GM12873 (cell line): Measurements from ENCODE around the gene KRTAP10-1.

Source experiments
- TF ChIP-seq, protein P1 (sequence below): IDR thresholded peaks from 2 replicates; pipeline ENCODE4 v1.5.1; 2012; ENCODE audit warnings: low read depth, mild to moderate bottlenecking, moderate library complexity, low read length, control low read depth; ENCODE audit not compliant: insufficient read depth; ENCODE audit errors: missing control alignments

The KRTAP10-1 gene

GRCh38 chr21:44502171-44502958 is 37.6 kb downstream of the KRTAP10-1 start:
- TF ChIP-seq, protein P1, sequence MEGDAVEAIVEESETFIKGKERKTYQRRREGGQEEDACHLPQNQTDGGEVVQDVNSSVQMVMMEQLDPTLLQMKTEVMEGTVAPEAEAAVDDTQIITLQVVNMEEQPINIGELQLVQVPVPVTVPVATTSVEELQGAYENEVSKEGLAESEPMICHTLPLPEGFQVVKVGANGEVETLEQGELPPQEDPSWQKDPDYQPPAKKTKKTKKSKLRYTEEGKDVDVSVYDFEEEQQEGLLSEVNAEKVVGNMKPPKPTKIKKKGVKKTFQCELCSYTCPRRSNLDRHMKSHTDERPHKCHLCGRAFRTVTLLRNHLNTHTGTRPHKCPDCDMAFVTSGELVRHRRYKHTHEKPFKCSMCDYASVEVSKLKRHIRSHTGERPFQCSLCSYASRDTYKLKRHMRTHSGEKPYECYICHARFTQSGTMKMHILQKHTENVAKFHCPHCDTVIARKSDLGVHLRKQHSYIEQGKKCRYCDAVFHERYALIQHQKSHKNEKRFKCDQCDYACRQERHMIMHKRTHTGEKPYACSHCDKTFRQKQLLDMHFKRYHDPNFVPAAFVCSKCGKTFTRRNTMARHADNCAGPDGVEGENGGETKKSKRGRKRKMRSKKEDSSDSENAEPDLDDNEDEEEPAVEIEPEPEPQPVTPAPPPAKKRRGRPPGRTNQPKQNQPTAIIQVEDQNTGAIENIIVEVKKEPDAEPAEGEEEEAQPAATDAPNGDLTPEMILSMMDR = no peak

GRCh38 chr21:44500111-44500510 is 39.9 kb downstream of the KRTAP10-1 start:
- TF ChIP-seq, protein P1 = no peak

GRCh38 chr21:44499631-44500030 is 40.4 kb downstream of the KRTAP10-1 start:
- TF ChIP-seq, protein P1 = no peak

DNA sequence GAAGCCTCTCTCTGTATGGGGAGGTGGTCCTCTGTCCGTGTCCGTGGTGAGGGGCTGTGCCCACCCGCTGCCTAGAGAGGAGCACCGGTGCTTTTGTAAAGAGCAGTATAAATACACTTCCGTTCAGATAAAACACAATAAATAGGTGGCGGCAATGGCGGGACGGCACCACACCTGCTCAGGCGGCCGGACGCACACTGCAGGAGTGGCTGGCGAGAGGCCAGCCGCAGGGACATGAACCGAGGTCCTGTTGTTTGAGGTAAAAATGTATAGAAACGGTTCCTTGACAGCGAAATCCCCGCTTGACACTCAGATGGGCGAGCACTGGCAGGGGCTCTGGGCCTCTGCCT is 40.8 kb downstream of the KRTAP10-1 start:
- TF ChIP-seq, protein P1 = no peak

DNA sequence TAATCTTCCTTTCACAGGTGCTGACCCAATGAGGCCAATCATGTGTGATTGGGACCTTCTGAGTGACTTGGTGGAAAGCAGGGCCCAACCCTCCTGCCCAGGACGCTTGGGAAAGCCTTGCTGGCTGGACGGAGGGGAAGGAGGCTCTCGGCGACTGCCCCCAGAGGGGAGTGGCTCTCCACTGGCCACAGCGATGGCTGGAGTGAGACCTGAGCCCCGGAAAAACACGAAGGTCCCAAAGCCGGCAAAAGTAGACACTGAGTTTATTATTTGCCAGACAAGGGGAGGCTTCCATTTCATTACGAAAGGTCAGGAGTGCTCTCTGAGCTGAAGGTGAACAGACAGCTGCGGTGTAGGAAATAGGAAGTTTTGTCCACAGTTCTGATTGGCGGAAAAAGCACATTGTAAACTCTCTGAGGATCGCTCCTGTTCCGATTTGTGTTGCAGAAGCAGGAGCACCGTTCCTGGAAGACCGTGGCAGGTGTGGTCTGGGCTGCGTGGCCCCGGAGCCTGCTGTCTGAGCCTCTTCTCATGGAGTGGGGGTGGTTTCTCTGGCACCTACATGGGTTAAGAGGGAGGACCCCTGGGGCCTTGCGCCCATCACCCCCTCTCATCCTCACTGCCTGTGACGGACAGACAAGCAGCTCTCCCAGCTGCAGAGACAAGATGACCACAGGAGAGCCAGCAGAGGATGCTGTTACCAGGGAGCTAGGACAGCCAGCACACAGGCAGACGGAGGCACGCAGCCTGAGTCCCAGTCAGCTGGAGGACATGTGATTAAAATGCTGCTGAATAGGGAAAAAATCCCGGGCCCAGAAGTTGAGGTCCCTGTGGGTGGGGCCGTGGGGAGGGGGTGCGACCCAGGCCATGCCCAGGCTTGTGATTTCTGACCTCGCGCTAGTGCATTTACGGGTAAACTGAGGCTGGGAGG is 41.5 kb downstream of the KRTAP10-1 start:
- TF ChIP-seq, protein P1 = no peak

DNA sequence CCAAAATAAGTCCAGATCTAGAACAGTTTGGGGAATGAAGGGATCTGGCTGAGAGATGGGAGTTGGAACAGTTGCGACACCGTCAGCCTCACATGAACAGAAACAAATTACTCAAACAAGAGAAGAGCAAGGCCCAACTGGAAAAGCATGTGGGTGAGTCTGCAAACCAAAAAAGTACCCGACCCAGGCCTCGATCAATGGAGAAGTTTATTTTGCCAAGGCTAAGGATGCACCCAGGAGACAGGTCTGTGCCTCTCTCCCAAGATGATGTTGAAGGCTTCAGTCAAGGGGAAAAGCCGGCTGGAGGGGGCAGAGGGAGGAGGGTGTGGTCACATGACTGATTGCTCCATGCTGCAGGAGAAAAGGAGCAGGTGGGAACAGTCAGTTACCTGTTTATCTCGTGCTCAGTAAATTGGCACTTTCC is 42.3 kb downstream of the KRTAP10-1 start:
- TF ChIP-seq, protein P1 = no peak

GRCh38 chr21:44496564-44497550 is 43.1 kb downstream of the KRTAP10-1 start:
- TF ChIP-seq, protein P1 = no peak
